Neural cell (in vitro differentiated cells): ENCODE measurements around the gene STAT4. TPM values are rescaled to one million over a fixed set of nuclear protein-coding genes. Genes with fewer than 3 reads are reported as not detected.

ENCODE experiments used
- H2AFZ ChIP-seq: fragments of 200-600, 300-800 bp; sonication (generic), shearing (Covaris generic); 2 replicates; pipeline ENCODE4 v1.6.0; 2014; ENCODE audit warnings: low read depth, mild to moderate bottlenecking, antibody characterized with exemption, low read length, moderate library complexity
- H3F3A ChIP-seq: fragments of 200-600 bp; shearing (Covaris generic); 2 replicates; pipeline ENCODE4 v1.6.1; 2016; ENCODE audit warnings: mild to moderate bottlenecking, moderate library complexity, mixed read lengths, antibody characterized with exemption, low read length; ENCODE audit not compliant: insufficient read depth, poor library complexity, severe bottlenecking
- H3K27ac ChIP-seq: fragments of 200-600, 300-800 bp; sonication (generic), shearing (Covaris generic); 2 replicates; pipeline ENCODE4 v1.5.1; 2014; ENCODE audit warnings: mild to moderate bottlenecking, low read length, moderate library complexity
- H3K27me3 ChIP-seq: fragments of 300-800, 200-600 bp; sonication (generic), shearing (Covaris generic); 2 replicates; pipeline ENCODE4 v1.6.0; 2014; ENCODE audit warnings: mild to moderate bottlenecking, low read depth, low read length, moderate library complexity; ENCODE audit not compliant: insufficient read depth
- H3K36me3 ChIP-seq: fragments of 300-800, 200-600 bp; sonication (generic), shearing (Covaris generic); 2 replicates; pipeline ENCODE4 v1.5.1; 2014; ENCODE audit warnings: mild to moderate bottlenecking, antibody characterized with exemption, low read length, moderate library complexity; ENCODE audit not compliant: insufficient read depth
- H3K4me2 ChIP-seq: fragments of 300-800, 200-600 bp; sonication (generic), shearing (Covaris generic); 2 replicates; pipeline ENCODE4 v1.6.0; 2014; ENCODE audit warnings: mild to moderate bottlenecking, low read length
- H3K4me3 ChIP-seq: fragments of 300-800, 200-600 bp; sonication (generic), shearing (Covaris generic); 2 replicates; pipeline ENCODE4 v1.5.1; 2014; ENCODE audit warnings: mild to moderate bottlenecking, low read length, moderate library complexity
- H3K79me2 ChIP-seq: fragments of 200-600 bp; shearing (Covaris generic); replicated peaks from 2 replicates; pipeline ENCODE4 v1.6.0; 2014; ENCODE audit warnings: mild to moderate bottlenecking, low read length, moderate library complexity; ENCODE audit not compliant: insufficient read depth
- H3K9ac ChIP-seq: fragments of 300-800, 200-600 bp; sonication (generic), shearing (Covaris generic); 2 replicates; pipeline ENCODE4 v1.6.1; 2016; ENCODE audit warnings: mild to moderate bottlenecking, low read length, mixed read lengths
- H3K9me2 ChIP-seq: fragments of 200-600 bp; shearing (Covaris generic); 2 replicates; pipeline ENCODE4 v1.6.1; 2016; ENCODE audit warnings: mild to moderate bottlenecking, low read length, mixed read lengths; ENCODE audit not compliant: insufficient read depth
- H3K9me3 ChIP-seq: fragments of 200-600, 300-800 bp; sonication (generic), shearing (Covaris generic); 2 replicates; pipeline ENCODE4 v1.6.1; 2016; ENCODE audit warnings: mild to moderate bottlenecking, mixed run types, low read length, moderate library complexity, mixed read lengths
- H4K20me1 ChIP-seq: fragments of 200-600 bp; shearing (Covaris generic); 2 replicates; pipeline ENCODE4 v1.6.1; 2016; ENCODE audit warnings: mild to moderate bottlenecking, mixed run types; ENCODE audit not compliant: insufficient read depth
- MXI1 ChIP-seq: fragments of 450-650 bp; conservative IDR thresholded peaks from 2 replicates; pipeline ENCODE4 v1.6.1; 2014; ENCODE audit warnings: antibody characterized with exemption, mild to moderate bottlenecking; ENCODE audit not compliant: poor library complexity, severe bottlenecking
- POLR2AphosphoS5 ChIP-seq: IDR thresholded peaks from 2 replicates; pipeline ENCODE4 v1.6.1; 2012
- RAD21 ChIP-seq: fragments of 450-650 bp; conservative IDR thresholded peaks from 2 replicates; pipeline ENCODE4 v1.6.1; 2014; ENCODE audit warnings: antibody characterized with exemption, mild to moderate bottlenecking, moderate library complexity
- REST ChIP-seq: IDR thresholded peaks from 2 replicates; pipeline ENCODE4 v1.6.1; 2012; ENCODE audit warnings: borderline replicate concordance
- SMC3 ChIP-seq: fragments of 450-650 bp; conservative IDR thresholded peaks from 2 replicates; pipeline ENCODE4 v1.6.1; 2014; ENCODE audit warnings: antibody characterized with exemption, mild to moderate bottlenecking, moderate library complexity; ENCODE audit not compliant: poor library complexity
- TAF1 ChIP-seq: IDR thresholded peaks from 2 replicates; pipeline ENCODE4 v1.6.1; 2012; ENCODE audit warnings: low read depth
- polyA plus RNA-seq: library from polyadenylated mRNA; depleted of rRNA; stranded (reverse); fragments of >200 nt; gene quantifications from 2 replicates; pipeline ENCODE4 v1.2.3, GENCODE V29; 2014
- small RNA-seq, 3 experiments: library from RNA; depleted of rRNA; stranded (forward); fragments of <200 nt; gene quantifications; one replicate each; pipeline ENCODE3, GENCODE V24; 2012

STAT4 gene
- polyA plus RNA-seq, 1 donor from 2014 or later: 3.7 TPM

GRCh38 chr2:190979906-190980629, 170.7 kb downstream of the STAT4 start:
- Histone ChIP-seq H3K4me3 (no peak overlapping the region), H3K9me2 (no peaks in the 10 kb centered on the region), H3K36me3 (peaks cover 10% of the 10 kb centered on the region), H3K9ac (no peak overlapping the region), H3K9me3 (no peaks in the 10 kb centered on the region), H3K27ac (no peak overlapping the region), H3F3A (no peaks in the 10 kb centered on the region), H3K27me3 (no peaks in the 10 kb centered on the region), H4K20me1 (no peaks in the 10 kb centered on the region), H3K79me2 (no peaks in the 10 kb centered on the region), H3K4me2 (no peak overlapping the region), H2AFZ (no peak overlapping the region)
- no peak for TF ChIP-seq POLR2AphosphoS5
- no peak for TF ChIP-seq MXI1
- TF ChIP-seq SMC3: no peak
- no peak for TF ChIP-seq REST
- TF ChIP-seq RAD21: no peak
- no peak for TF ChIP-seq TAF1

Small RNA genes lying within 50 kb of the gene (small RNA-seq; reads per million reads assigned to genes)
- gene RNU6-959P: 0 to 7.3 (median 0) reads per million in 3 experiments

Other genes with a start within 250 kb of the STAT4 start
- 4.2 and 4.9 TPM in 2 replicates for gene STAT1, start 136.8 kb downstream of the STAT4 start, polyA plus RNA-seq
- 67.0 and 72.2 TPM in 2 replicates for gene MYO1B, start 94.4 kb upstream of the STAT4 start, polyA plus RNA-seq